ENCODE measurements around the gene PKP2. TPM values are rescaled to one million over a fixed set of nuclear protein-coding genes. Genes with fewer than 3 reads are reported as not detected.

Gene PKP2
- total RNA-seq, result 8.5 and 17.2 TPM in 2 replicates

DNA sequence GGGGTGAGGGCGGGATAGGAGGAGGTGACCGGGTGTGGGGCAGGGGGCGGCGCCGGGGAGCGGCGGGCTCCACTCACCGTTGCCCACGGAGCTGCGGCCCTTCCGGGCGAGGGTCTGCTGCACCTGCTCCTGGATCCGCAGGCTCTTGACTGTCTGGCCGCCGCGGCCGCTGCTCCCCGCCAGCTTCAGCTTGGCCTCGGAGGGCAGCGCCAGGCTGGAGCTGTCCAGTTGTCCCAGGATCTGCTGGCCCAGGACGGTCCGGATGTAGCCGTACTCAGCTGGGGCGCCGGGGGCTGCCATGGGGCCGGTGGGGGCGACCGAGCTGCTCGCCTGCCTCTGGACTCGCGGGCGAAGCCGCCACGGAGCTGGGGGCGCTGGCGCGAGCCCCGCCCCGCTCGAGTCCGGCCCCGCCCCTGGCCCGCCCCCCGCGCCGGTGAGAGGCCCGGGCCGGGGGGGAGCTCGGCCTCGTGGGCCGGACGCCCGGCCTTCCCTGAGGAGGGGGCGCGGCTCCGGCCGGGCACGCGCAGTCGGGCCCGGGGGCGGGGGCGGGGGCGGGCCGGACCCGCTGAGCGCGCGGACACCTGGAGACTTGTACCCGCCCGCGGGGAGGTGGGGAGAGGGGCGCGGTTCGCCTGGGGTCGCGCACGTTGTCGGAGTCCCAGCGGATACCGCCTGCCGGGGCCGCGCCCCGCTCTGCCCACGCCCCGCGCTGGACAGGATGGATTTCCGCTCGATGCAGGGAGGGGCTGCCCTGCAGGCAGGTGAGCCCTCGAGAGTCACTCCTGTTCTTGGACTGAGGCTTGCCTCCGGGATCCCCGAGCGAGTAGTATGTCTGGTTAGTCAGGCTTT is at the start of gene PKP2:
Gene PKP2 (minus strand): TSS at position 346 of the 849 bp plus-strand sequence. CDS start 46 bp downstream, at position 300.

GRCh38 chr12:32755654-32756475 is 140.7 kb downstream of the PKP2 start, which contains the start of gene YARS2:
YARS2 (minus strand) TSS chr12:32755897; CDS start chr12:32755874, 23 bp downstream.

Other genes starting within 250 kb of the PKP2 start
- 62.5 and 87.9 TPM in 2 replicates for gene DNM1L, start 217.5 kb downstream of the PKP2 start, total RNA-seq
- gene YARS2, start 140.9 kb downstream of the PKP2 start, total RNA-seq, result 20.6 and 21.7 TPM in 2 replicates